Activated naive CD4-positive, alpha-beta T cell treated with anti-CD3 and anti-CD28 coated beads, Interleukin-2, amount 50 U/mL, for 24 hours (primary cell): ENCODE measurements around the gene GDF9.

ENCODE experiments used
- H3K27ac Mint-ChIP-seq: one replicate; pipeline ENCODE4 v1.8.0; 2021; ENCODE audit warnings: mild to moderate bottlenecking, mixed read lengths
- H3K27me3 Mint-ChIP-seq: one replicate; pipeline ENCODE4 v1.8.0; 2021; ENCODE audit warnings: mixed read lengths
- H3K36me3 Mint-ChIP-seq: one replicate; pipeline ENCODE4 v1.8.0; 2021; ENCODE audit warnings: mixed read lengths
- H3K4me1 Mint-ChIP-seq: one replicate; pipeline ENCODE4 v1.8.0; 2021; ENCODE audit warnings: mixed read lengths
- H3K4me3 Mint-ChIP-seq: one replicate; pipeline ENCODE4 v1.8.0; 2021; ENCODE audit warnings: mild to moderate bottlenecking, mixed read lengths
- H3K9me3 Mint-ChIP-seq: one replicate; pipeline ENCODE4 v1.8.0; 2021; ENCODE audit warnings: mixed read lengths

GDF9 gene

GRCh38 chr5:132831095-132831860 lies 35.0 kb downstream of the GDF9 start:
- peaks cover 11% of the 10 kb centered on the region for H3K4me1 Mint-ChIP-seq
- H3K27me3 Mint-ChIP-seq = peaks cover 34% of the 10 kb centered on the region
- no peaks in the 10 kb centered on the region for H3K9me3 Mint-ChIP-seq
- no peaks in the 10 kb centered on the region for H3K36me3 Mint-ChIP-seq
- H3K27ac Mint-ChIP-seq = no peak overlapping the region
- peak overlapping the region; percentile 79 for H3K4me3 Mint-ChIP-seq

- H3K4me1 Mint-ChIP-seq = peaks cover 11% of the 10 kb centered on the region
- H3K36me3 Mint-ChIP-seq = no peaks in the 10 kb centered on the region
- no peaks in the 10 kb centered on the region for H3K9me3 Mint-ChIP-seq
- peak within 1 kb of the TSS; percentile 93 for H3K4me3 Mint-ChIP-seq
- H3K27me3 Mint-ChIP-seq = peaks cover 34% of the 10 kb centered on the region
- no peak within 1 kb of the TSS for H3K27ac Mint-ChIP-seq
Measured at GRCh38 chr5:132830436-132831094, 35.7 kb downstream of the GDF9 start, which contains the start of gene SHROOM1. Gene SHROOM1 (minus strand): TSS chr5:132830647. CDS start chr5:132826140, 4,507 bp downstream.

GRCh38 chr5:132829742-132830435 lies 36.4 kb downstream of the GDF9 start:
- peaks cover 34% of the 10 kb centered on the region for H3K27me3 Mint-ChIP-seq
- peaks cover 11% of the 10 kb centered on the region for H3K4me1 Mint-ChIP-seq
- no peak overlapping the region for H3K27ac Mint-ChIP-seq

GRCh38 chr5:132828846-132829494 lies 37.3 kb downstream of the GDF9 start:
- peaks cover 35% of the 10 kb centered on the region for H3K27me3 Mint-ChIP-seq
- no peaks in the 10 kb centered on the region for H3K9me3 Mint-ChIP-seq
- H3K36me3 Mint-ChIP-seq = no peaks in the 10 kb centered on the region
- peak overlapping the region; percentile 93 for H3K4me3 Mint-ChIP-seq
- H3K4me1 Mint-ChIP-seq = peaks cover 11% of the 10 kb centered on the region
- H3K27ac Mint-ChIP-seq = no peak overlapping the region

More at GRCh38 chr5:132829742-132830435, 36.4 kb downstream of the GDF9 start:
- Mint-ChIP-seq H3K36me3 (no peaks in the 10 kb centered on the region), H3K9me3 (no peaks in the 10 kb centered on the region), H3K4me3 (peak overlapping the region; percentile 93)

- H3K27ac Mint-ChIP-seq = peak overlapping the region; percentile 55
- H3K4me3 Mint-ChIP-seq = no peak overlapping the region
Measured at GRCh38 chr5:132827943-132828673, 38.2 kb downstream of the GDF9 start.

GRCh38 chr5:132826424-132827082 lies 39.7 kb downstream of the GDF9 start:
- Mint-ChIP-seq H3K36me3 (no peaks in the 10 kb centered on the region), H3K4me1 (peaks cover 11% of the 10 kb centered on the region), H3K27ac (peak overlapping the region; percentile 25), H3K9me3 (no peaks in the 10 kb centered on the region), H3K4me3 (peak overlapping the region; percentile 33), H3K27me3 (peaks cover 37% of the 10 kb centered on the region)

More at GRCh38 chr5:132827943-132828673, 38.2 kb downstream of the GDF9 start:
- Mint-ChIP-seq H3K27me3 (peaks cover 36% of the 10 kb centered on the region), H3K36me3 (no peaks in the 10 kb centered on the region), H3K9me3 (no peaks in the 10 kb centered on the region), H3K4me1 (peaks cover 11% of the 10 kb centered on the region)

GRCh38 chr5:132825834-132826391 lies 40.4 kb downstream of the GDF9 start:
- H3K27ac Mint-ChIP-seq = no peak overlapping the region
- H3K27me3 Mint-ChIP-seq = peaks cover 33% of the 10 kb centered on the region
- H3K4me1 Mint-ChIP-seq = peaks cover 5% of the 10 kb centered on the region
- no peak overlapping the region for H3K4me3 Mint-ChIP-seq
- no peaks in the 10 kb centered on the region for H3K36me3 Mint-ChIP-seq
- H3K9me3 Mint-ChIP-seq = no peaks in the 10 kb centered on the region

GRCh38 chr5:132825033-132825833 lies 41.0 kb downstream of the GDF9 start:
- H3K9me3 Mint-ChIP-seq = no peaks in the 10 kb centered on the region
- H3K4me1 Mint-ChIP-seq = peaks cover 10% of the 10 kb centered on the region
- H3K27me3 Mint-ChIP-seq = peaks cover 34% of the 10 kb centered on the region
- H3K36me3 Mint-ChIP-seq = no peaks in the 10 kb centered on the region
- H3K27ac Mint-ChIP-seq = no peak overlapping the region
- H3K4me3 Mint-ChIP-seq = peak overlapping the region; percentile 47

- Mint-ChIP-seq H3K4me1 (peaks cover 18% of the 10 kb centered on the region), H3K4me3 (peak overlapping the region; percentile 47), H3K27me3 (peaks cover 34% of the 10 kb centered on the region), H3K36me3 (no peaks in the 10 kb centered on the region), H3K27ac (no peak overlapping the region), H3K9me3 (no peaks in the 10 kb centered on the region)
Measured at GRCh38 chr5:132824426-132824825, 41.8 kb downstream of the GDF9 start.

GRCh38 chr5:132823481-132824050 lies 42.7 kb downstream of the GDF9 start:
- Mint-ChIP-seq H3K27me3 (peaks cover 31% of the 10 kb centered on the region), H3K4me3 (no peak overlapping the region), H3K36me3 (no peaks in the 10 kb centered on the region), H3K27ac (no peak overlapping the region), H3K9me3 (no peaks in the 10 kb centered on the region), H3K4me1 (peaks cover 16% of the 10 kb centered on the region)

- Mint-ChIP-seq H3K4me3 (no peak overlapping the region), H3K27me3 (peaks cover 30% of the 10 kb centered on the region), H3K27ac (no peak overlapping the region), H3K9me3 (no peaks in the 10 kb centered on the region), H3K36me3 (no peaks in the 10 kb centered on the region), H3K4me1 (peaks cover 16% of the 10 kb centered on the region)
Measured at GRCh38 chr5:132822650-132823480, 43.4 kb downstream of the GDF9 start.

- H3K4me3 Mint-ChIP-seq = no peak overlapping the region
- peaks cover 19% of the 10 kb centered on the region for H3K27me3 Mint-ChIP-seq
Measured at GRCh38 chr5:132821791-132822190, 44.5 kb downstream of the GDF9 start.

More at GRCh38 chr5:132821791-132822190, 44.5 kb downstream of the GDF9 start:
- no peaks in the 10 kb centered on the region for H3K36me3 Mint-ChIP-seq
- no peaks in the 10 kb centered on the region for H3K9me3 Mint-ChIP-seq
- peaks cover 16% of the 10 kb centered on the region for H3K4me1 Mint-ChIP-seq
- H3K27ac Mint-ChIP-seq = no peak overlapping the region
